GM19043 (cell line): ENCODE results near the gene MIS18A.
"Not testable (repeated sequence)": the region's sequence is repeated elsewhere in the genome, so short reads cannot be mapped to it uniquely, and the experiment has no call there.

ENCODE experiments used
- ATAC-seq: cut with Tn5 transposase; IDR thresholded peaks from one replicate; pipeline ENCODE4 v1.9.1; 2021; ENCODE audit warnings: low read depth; ENCODE audit not compliant: unreplicated experiment

Gene MIS18A

DNA sequence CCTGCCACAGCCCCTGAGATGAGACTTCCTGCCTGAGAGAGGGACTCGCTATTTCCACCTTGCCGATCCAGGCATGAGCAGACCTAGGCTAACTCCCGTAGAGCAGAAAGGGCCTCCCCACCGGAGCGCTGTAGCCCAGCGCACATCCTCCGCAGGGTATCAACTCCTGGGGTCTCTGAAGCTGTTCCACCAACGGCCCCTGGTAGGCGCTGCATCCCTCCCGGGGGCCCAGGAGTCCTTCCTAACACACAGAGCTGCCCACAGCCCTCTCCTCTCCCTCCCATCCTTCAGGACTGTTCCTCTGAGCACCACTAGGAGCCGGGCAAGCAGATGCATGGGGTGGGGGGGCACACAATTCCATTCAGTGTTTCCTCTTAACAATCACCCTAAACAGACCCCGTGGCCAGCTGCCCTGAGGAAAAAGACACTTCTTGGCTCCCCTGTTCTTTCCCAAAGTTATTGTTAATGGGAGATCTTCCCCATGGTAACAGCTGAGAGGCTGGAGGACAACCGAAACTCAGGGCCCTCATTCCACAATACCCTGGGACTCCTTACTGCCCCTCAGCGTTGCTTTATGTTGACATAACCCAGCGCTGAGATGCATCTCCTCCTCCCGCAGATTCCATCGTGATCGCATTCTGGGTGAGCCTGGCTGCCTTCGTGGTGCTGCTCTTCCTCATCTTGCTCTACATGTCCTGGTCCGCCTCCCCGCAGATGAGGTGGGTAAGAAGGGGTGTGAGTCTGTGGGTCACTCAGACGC lies 27.4 kb upstream of the MIS18A start:
- ATAC-seq: no peak

GRCh38 chr21:32304998-32305397 lies 26.1 kb upstream of the MIS18A start:
- ATAC-seq: no peak

DNA sequence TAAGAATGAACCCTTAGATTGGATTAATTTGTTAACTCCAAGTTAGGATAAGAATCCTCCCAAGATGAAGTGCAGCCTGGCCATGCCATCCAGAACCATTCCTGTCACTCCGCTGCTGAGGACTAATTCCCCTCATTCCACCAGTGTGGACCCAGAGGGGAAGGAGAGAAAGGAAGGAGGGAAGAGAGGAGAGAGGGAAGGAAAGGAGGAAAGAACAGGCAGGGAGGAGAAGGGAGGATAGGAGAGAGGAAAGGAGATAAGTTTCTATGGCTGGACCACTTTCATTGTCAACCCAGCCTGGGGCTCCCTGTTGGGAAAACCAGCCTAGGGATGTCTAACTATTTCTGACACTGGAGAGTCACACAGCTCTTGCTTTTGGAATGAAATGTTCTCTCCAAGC lies 24.5 kb upstream of the MIS18A start:
- ATAC-seq: no peak

- no peak for ATAC-seq
These were observed 23.7 kb upstream of the MIS18A start for GRCh38 chr21:32302560-32302959.

- no peak for ATAC-seq
These were observed 22.7 kb upstream of the MIS18A start for GRCh38 chr21:32301596-32301995.

DNA sequence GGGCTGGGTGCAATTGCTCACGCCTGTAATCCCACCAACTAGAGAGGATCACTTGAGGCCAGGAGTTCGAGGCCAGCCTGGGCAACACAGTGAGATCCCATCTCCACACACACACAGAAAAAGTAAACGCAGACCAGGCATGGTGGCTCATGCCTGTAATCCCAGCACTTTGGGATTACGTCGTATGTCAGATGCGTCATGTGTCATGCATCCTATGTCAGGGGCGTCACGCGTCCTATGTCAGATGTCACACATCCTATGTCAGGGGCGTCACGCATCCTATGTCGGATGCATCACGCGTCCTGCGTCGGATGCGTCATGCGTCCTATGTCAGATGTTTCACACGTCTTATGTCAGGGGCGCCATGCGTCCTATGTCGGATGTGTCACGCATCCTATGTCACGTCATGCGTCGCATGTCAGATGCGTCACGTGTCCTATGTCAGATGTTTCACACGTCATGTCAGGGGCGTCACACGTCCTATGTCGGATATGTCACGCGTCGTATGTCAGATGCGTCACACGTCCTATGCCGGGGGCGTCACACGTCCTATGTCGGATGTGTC lies 21.4 kb upstream of the MIS18A start:
- ATAC-seq: no peak

DNA sequence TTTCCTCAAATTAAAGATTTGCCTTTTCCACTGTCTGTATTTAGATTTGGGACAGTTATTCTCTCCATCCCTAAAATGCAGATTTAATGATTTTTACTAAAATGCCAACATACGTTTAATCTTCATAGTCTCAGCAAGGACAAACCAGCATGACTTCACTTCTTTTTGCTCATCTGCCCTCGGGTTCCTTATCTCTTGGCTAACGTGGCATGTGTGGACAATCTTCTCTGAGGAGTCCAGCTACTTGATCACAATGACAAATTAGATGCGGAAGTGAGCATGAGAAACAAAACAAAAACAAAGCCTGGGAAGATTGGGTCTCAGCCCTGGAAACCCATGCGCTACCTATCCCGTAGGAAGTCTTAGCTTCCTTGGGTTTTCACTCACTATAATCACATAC lies 20.8 kb upstream of the MIS18A start:
- no peak for ATAC-seq

GRCh38 chr21:32298658-32299081 lies 19.8 kb upstream of the MIS18A start, which contains the start of gene MRAP:
Gene MRAP, plus strand, starts transcription at chr21:32298855. Its CDS starts 117 bp downstream, at chr21:32298972.
- no peak for ATAC-seq

- no peak for ATAC-seq
These were observed 19.3 kb upstream of the MIS18A start for GRCh38 chr21:32298148-32298559.

GRCh38 chr21:32297449-32297848 lies 18.6 kb upstream of the MIS18A start:
- no peak for ATAC-seq

DNA sequence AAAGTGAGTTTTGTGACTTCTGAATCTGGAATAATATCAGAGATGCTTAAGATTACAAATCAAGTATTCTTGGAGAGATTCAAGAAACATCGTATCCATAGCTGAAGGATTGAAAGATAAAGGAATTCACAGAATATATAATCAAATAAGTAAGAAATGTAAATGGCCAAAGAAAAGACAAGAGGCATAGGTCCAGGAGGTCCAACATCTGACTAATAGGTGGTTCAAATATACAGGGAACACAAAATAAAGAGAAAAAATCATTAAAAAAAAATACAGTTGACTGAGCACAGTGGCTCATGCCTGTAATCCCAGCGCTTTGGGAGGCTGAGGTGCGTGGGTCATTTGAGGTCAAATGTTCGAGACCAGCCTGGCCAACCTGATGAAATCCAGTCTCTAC lies 6.6 kb upstream of the MIS18A start:
- ATAC-seq: no peak

GRCh38 chr21:32282992-32283391 lies 4.1 kb upstream of the MIS18A start:
- ATAC-seq: no peak

- ATAC-seq: no peak
These were observed 2.7 kb upstream of the MIS18A start for GRCh38 chr21:32281531-32281930.

GRCh38 chr21:32279377-32279680 lies 480 bp upstream of the MIS18A start:
- ATAC-seq: no peak

- no peak for ATAC-seq
These were observed 746 bp downstream of the MIS18A start for GRCh38 chr21:32278103-32278502.

- no peak for ATAC-seq
These were observed 2.2 kb downstream of the MIS18A start for GRCh38 chr21:32276671-32277070.

DNA sequence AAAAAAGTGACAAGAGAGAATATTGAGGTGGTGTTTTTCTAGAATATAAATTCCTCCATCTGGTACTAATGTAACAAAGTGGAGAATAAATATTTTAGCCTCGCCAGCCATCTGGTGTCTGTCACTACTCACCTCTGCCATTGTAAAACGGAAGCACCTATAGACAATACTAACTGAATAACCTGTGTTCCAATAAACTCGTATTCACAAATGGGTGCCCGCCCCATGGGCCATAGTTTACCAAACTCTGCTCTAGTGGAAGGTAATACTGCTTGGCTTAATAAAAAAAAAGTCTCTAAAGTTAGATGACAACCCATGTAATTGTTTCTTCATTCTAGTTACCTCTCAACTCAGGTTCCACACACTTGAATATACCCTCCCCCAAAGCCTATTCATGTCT lies 8.1 kb downstream of the MIS18A start:
- ATAC-seq: no peak

DNA sequence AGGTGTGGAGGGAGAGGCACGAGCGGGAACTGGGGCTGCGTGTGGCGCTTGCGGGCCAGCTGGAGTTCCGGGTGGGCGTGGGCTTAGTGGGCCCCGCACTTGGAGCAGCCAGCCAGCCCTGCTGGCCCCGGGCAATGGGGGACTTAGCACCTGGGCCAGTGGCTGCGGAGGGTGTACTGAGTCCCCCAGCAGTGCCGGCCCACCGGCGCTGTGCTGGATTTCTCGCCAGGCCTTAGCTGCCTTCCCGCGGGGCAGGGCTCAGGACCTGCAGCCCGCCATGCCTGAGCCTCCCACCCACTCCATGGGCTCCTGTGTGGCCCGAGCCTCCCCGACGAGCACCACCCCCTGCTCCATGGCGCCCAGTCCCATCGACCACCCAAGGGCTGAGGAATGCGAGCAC lies 13.5 kb downstream of the MIS18A start:
- ATAC-seq: not testable (repeated sequence)

GRCh38 chr21:32261929-32262328 lies 16.9 kb downstream of the MIS18A start:
- ATAC-seq: no peak

DNA sequence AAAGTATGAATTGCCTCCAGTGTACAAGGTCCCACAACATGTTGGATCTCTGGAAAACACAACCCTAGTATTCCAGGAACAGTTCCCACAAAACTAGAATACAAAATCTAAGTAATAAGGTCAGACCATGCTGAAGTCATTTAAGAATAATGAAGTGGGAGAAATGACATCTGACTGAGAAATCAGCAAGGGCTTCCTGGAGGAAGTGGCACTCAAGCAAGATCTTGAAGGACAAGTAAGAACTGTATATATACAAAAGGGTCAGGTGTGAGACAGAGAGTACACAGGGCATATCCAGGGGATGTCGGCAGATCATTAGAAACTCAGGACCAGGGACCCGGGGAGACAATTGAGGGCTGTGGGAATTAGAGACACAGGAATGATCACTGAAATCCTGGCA lies 18.7 kb downstream of the MIS18A start:
- no peak for ATAC-seq

GRCh38 chr21:32258786-32259048 lies 20.1 kb downstream of the MIS18A start:
- ATAC-seq: not testable (repeated sequence)

- ATAC-seq: no peak
These were observed 20.7 kb downstream of the MIS18A start for GRCh38 chr21:32257962-32258785.
